HG03558 (cell line): ENCODE measurements around the gene TNFRSF11A.

Experiments used
- ATAC-seq: cut with Tn5 transposase; IDR thresholded peaks from one replicate; pipeline ENCODE4 v1.9.1; 2021; ENCODE audit warnings: moderate number of reproducible peaks; ENCODE audit not compliant: unreplicated experiment; ENCODE audit errors: extremely low read depth

Gene TNFRSF11A

GRCh38 chr18:62374410-62374965 is 49.4 kb downstream of the TNFRSF11A start:
- ATAC-seq: no peak

DNA sequence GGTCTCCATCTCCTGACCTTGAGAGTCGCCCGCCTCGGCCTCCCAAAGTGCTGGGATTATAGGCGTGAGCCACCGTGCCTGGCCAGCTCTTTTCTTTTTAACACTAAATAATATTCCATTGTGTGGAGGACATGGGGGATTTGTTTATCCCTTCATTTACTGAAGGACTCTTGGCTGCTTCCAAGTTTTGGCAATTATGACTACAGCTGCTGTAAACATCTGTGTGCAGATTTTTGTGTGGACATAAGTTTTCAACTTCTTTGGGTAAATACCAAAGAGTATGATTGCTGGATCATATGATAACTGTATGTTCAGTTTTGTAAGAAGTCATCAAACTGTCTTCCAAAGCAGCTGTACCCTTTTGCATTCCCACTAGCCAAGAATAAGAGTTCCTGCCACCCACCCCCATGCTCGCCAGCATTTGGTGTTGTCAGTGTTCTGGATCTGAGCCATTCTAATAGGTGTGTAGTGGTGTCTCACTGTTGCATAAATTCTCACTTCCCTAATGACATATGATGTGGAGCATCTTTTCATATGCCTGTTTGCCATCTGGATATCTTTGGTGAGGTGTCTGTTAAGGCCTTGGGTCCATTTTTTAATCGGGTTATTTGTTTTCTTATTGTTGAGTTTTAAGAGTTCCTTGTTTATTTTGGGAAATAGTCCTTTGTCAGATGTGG is 52.2 kb downstream of the TNFRSF11A start:
- ATAC-seq: no peak

- ATAC-seq: no peak
Measured at GRCh38 chr18:62379051-62379450, 53.9 kb downstream of the TNFRSF11A start.

DNA sequence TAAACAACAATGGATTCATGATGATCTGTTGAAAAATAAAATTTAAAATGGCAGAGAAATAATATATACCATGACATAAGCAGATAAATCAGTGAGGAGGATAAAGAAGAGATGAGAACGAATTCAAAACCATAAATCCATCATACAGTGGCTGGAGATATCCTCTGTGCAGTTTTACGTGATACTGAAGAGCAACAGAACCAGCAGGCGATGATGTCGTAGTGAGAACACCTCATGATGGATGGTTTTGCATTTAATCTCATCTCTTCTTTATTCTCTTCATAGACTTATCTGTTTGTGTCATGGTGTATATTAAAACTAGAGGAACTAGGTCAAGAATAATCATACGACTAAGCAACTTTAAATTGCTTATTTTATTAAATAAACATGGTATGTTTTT is 56.3 kb downstream of the TNFRSF11A start:
- no peak for ATAC-seq

GRCh38 chr18:62384068-62384467 is 59.0 kb downstream of the TNFRSF11A start:
- ATAC-seq: no peak

DNA sequence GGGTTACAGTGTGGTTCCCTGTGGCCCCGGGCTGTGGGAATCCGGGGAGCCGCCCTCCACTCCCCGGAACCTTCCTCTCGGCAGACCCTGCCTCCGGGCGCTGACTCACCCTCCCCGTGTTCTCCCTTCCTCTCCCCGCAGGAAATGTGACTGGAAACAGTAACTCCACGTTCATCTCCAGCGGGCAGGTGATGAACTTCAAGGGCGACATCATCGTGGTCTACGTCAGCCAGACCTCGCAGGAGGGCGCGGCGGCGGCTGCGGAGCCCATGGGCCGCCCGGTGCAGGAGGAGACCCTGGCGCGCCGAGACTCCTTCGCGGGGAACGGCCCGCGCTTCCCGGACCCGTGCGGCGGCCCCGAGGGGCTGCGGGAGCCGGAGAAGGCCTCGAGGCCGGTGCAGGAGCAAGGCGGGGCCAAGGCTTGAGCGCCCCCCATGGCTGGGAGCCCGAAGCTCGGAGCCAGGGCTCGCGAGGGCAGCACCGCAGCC is 59.5 kb downstream of the TNFRSF11A start:
- no peak for ATAC-seq

GRCh38 chr18:62386091-62386490 is 61.0 kb downstream of the TNFRSF11A start:
- ATAC-seq: no peak

DNA sequence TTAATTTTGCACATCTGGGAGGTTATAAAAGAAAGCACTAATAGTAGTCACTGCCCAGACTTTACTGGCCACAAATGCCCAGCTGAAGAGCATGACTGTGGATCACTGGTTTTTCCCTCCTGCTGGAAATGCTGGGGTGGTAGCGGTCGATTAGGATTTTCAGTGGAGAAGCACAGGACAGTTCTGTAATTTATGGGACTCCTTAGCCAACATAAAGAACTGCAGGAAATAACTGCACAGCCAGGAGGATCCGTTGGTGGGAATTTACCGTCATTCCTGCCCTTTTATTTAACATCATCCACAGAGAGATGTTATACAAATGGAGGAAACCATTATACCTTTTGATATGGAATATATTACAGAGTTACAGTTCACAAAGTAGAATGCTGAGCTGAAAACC is 61.5 kb downstream of the TNFRSF11A start:
- ATAC-seq: no peak

- ATAC-seq: no peak
Measured at GRCh38 chr18:62387257-62387656, 62.1 kb downstream of the TNFRSF11A start.

DNA sequence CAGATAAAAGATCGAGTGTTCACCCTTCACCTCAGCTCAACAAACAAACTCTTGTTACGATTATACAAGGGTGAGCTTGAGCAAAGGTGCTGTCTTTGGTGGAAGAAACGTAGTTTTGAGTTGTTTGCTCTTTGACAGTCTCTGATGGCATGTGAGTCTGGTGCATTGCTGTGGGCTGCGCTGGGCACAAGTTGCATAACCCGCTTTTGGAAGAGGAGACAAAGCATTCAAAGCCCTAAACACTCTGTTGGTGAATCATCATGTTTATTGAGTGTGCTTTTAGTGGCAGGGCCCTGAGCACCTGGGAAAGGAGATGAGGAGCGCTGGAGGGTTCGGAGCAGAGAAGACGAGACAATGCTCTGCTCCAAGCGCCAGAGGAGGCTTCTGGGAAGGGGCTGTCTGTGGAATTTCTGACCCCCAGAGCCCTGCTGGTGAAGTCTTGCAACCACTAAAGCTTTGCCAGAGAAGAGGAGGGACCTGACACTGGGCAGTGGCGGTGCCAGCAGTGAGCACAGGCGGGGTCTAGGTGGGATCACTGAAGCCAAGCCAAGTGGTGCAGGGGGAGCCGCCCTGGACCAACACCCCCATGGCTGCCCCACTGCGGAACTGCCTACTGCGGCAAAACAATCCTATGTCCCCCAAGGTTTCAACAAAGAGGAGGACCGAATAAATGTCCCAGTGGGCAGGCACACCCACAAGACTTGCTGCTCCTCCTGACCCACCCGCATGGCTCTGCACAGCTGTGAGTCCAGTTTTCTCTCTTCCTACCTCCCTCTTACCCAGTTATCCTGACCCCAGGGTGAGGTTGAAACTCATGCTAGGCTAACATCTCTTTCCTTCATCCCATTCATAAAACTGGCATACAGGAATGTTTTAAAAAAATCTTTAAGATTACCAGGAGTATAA is 64.0 kb downstream of the TNFRSF11A start:
- ATAC-seq: no peak

DNA sequence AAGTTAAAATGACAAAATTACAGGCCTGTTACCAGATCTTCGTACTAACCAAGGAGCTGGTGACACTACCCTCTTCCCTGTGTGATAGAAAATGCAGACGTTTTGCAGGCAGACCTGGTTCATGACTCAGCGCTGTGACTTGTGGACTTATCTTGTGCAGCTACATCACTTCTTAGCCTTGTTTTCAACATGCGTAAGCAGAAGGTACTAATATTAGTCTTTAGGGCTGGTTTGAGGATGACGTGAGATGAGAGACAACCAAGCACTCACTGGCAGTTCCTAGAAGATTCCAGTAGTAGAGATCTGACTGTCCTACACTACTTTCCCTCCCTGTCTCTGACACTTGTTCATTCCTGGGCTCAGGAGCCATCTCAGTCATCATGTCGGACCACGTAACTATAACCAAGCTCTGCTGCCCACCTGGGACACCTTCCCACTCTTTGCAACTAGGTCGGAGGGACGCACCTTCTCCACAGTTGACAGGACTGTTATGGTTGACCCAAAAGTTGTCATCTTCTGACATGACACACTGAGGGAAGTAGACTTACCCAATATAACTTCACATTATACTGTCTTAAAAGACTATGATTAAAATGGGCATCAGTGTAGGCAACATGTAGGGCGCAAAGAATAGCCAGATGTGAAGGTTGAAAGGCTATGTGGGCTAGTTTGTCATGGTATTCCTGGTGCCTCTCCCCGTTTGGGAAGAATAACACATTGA is 64.8 kb downstream of the TNFRSF11A start:
- ATAC-seq: no peak

DNA sequence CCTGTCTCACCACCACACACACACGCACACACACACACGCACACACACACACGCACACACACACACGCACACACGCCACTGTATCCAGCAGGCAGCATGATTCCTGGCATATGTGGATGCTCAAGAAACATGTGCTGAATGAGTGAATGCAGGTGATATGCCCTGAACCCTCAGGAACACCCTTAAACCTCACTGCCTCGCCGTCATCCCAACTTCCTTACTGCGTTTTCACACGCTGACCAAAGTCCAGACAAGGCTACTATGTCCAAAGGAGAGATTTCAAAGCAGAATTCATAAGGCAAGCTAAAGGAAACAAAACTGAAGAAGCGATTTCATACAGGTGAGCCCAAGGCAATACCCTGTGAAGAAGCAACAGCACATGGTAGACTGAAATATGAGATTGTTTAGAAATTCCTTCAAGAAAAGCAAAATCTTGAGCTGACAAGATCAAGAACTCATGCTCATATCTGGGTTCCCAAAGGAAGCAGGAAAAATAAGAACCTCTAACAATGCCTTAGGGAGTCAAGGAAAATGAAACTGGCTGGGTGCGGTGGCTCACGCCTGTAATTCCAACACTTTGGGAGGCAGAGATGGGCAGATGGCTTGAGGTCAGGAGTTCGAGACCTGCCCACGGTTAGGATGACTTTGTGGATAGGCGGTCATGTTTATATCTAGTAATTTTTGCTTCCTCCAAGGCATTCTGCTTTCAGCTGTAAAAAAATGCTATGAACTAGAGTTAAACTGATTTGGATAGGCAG is 69.1 kb downstream of the TNFRSF11A start:
- no peak for ATAC-seq

DNA sequence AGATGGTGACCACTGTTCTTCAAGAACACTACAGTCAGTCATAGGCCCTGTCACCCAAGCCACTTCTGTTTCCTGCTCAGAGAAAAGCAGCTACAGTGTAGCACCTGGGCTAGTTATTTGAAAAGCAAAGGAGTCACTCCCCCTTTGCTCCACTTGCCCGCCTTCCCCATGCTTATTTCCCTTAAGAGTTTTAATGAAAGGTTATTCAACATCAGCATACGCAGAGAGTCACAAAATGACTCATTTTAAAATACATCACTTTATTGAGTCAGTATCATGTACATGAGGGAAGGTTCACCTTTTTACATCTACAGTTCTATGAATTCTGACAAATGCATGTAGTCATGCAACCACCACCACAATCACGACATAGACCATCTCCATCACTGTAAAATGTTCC is 71.3 kb downstream of the TNFRSF11A start:
- no peak for ATAC-seq

DNA sequence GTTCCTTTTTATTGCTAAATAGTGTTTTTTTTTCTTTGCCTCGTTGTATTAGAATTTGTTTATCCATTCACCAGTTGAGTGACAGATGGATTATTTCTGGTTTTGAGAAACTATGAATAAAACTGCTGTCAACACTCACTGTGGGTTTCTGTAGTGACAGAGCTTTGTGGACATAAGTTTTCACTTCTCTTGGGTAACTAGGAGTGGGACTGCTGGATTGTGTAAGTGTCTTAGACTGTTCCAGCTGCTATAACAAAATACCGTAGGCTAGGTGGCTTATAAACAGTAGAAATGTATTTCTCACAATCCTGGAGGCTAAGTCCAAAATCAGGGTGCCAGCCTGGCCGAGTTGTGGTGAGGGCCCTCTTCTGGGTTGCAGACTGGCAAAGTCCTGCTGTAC is 71.9 kb downstream of the TNFRSF11A start:
- ATAC-seq: no peak

- ATAC-seq: no peak
Measured at GRCh38 chr18:62398291-62398690, 73.2 kb downstream of the TNFRSF11A start.

- no peak for ATAC-seq
Measured at GRCh38 chr18:62399276-62399675, 74.2 kb downstream of the TNFRSF11A start.

- no peak for ATAC-seq
Measured at GRCh38 chr18:62399781-62400308, 74.7 kb downstream of the TNFRSF11A start.

DNA sequence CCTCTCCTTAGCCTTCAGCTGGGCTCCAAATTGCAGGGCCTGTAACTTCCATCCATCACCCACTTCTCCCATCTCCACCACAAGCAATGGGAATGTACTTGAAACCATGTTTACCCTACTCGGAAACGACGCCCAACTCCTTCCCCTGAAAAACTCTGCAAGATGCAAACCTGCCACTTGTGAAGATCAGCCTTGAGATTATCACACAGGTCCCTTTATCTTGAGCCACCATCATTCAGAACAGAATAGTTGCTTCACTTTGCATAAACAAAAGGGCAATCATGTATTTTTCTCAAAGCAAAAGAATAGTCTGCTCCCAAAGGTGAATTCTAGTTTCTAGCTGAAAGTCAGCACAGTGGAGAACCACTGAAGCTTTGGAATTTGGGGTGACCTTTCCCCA is 75.8 kb downstream of the TNFRSF11A start:
- no peak for ATAC-seq

DNA sequence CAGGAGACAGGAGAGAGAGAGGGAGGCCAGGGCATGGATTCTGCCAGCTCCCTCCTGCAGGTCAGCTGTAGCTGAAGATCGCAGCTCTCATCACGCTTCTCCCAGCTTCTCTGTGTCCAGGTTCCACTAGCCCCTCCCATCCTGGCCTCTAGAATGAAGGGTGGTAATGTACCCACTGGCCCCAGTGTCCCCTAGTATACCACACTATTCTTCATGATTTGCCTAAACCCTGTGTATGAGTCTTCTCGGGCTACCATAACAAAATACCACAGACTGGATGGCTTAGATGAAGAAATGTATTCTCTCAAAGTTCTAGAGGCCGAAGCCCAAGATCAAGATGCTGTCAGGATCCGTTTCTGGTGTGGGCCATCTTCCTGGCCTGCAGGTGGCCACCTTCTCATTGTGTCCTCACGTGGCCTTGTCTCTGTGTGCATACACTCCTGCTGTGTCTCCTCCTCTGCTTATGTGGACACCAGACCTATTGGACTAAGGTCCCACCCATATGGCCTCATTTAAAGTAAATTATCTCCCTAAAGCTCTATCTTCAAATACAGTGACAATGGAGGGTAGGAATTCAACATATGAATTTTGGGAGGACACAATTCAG is 77.3 kb downstream of the TNFRSF11A start:
- ATAC-seq: no peak
